Hippocampal formation (tissue), 2 donors: ENCODE measurements around the gene RABIF.
"Not testable (repeated sequence)": the region's sequence is repeated elsewhere in the genome, so short reads cannot be mapped to it uniquely, and the experiment has no call there.

Experiments used
- DNase-seq, 2 donors: peaks; one replicate each; lab custom pipeline; 2025; lab: John Stamatoyannopoulos, UW

The RABIF gene

GRCh38 chr1:202834771-202835547 lies 54.0 kb downstream of the RABIF start:
- DNase-seq: no peak

- no peak for DNase-seq
These were observed 57.0 kb downstream of the RABIF start for GRCh38 chr1:202831906-202832305.

GRCh38 chr1:202829223-202829622 lies 59.7 kb downstream of the RABIF start:
- DNase-seq: not testable (repeated sequence)
